BLaER1 treated with 17β-estradiol and CSF1 and Interleukin-3, amounts not matched to agents 10 nM and 100 nM (cell line): ENCODE data around the gene PLP2.

Source experiments
- H3K27ac ChIP-seq, 11 experiments: shearing (Covaris generic); formaldehyde crosslinking; 2 replicates each; pipeline ENCODE4 v1.8.1; 2022
- H3K27me3 ChIP-seq, 11 experiments: shearing (Covaris generic); formaldehyde crosslinking; 2 replicates each; pipeline ENCODE4 v1.8.1; 2022
- H3K36me3 ChIP-seq, 11 experiments: shearing (Covaris generic); formaldehyde crosslinking; 2 replicates each; pipeline ENCODE4 v1.8.1; 2022
- H3K4me1 ChIP-seq, 10 experiments: shearing (Covaris generic); formaldehyde crosslinking; 2 replicates each; pipeline ENCODE4 v1.8.1; 2022
- H3K4me2 ChIP-seq, 11 experiments: shearing (Covaris generic); formaldehyde crosslinking; 2 replicates each; pipeline ENCODE4 v1.8.1; 2022
- H3K4me3 ChIP-seq, 10 experiments: shearing (Covaris generic); formaldehyde crosslinking; 2 replicates each; pipeline ENCODE4 v1.8.1; 2022
- H3K9ac ChIP-seq, 11 experiments: shearing (Covaris generic); formaldehyde crosslinking; 2 replicates each; pipeline ENCODE4 v1.8.1; 2022
- H3K9me3 ChIP-seq, 11 experiments: shearing (Covaris generic); formaldehyde crosslinking; replicated peaks in 1 of 11; 2 replicates each; pipeline ENCODE4 v1.8.1; 2022
- H4K20me1 ChIP-seq, 11 experiments: shearing (Covaris generic); formaldehyde crosslinking; 2 replicates each; pipeline ENCODE4 v1.8.1; 2022
- Cebpa-rat ChIP-seq, 11 experiments: shearing (Covaris generic); IDR thresholded peaks; 2 replicates each; pipeline ENCODE4 v1.8.1; 2022

The PLP2 gene

GRCh38 chrX:49187526-49187925 lies 15.8 kb downstream of the PLP2 start:
- H3K9me3 ChIP-seq = peaks cover 0 to 29% (median 7%) of the 10 kb centered on the region in 11 experiments; a peak in 7 of 22 replicates
- H4K20me1 ChIP-seq = peaks cover 4 to 13% (median 11%) of the 10 kb centered on the region in 11 experiments; a peak in 16 of 22 replicates
- H3K27me3 ChIP-seq = peaks cover 0 to 28% (median 4%) of the 10 kb centered on the region in 11 experiments; a peak in 10 of 22 replicates
- peak overlapping the region in 4 of 11 experiments; percentile 32 to 85 (median 83); a peak in 4 of 22 replicates for H3K27ac ChIP-seq
- peak overlapping the region in 6 of 11 experiments; percentile 10 to 91 (median 84); a peak in 6 of 22 replicates for H3K4me2 ChIP-seq
- no peak for TF ChIP-seq Cebpa-rat (IDR thresholded peaks at IDR 0.05)
- peaks cover 0 to 13% (median 9%) of the 10 kb centered on the region in 11 experiments; a peak in 17 of 22 replicates for H3K36me3 ChIP-seq
- H3K9ac ChIP-seq = no peak overlapping the region
- H3K4me3 ChIP-seq = no peak overlapping the region
- H3K4me1 ChIP-seq = peaks cover 13 to 54% (median 41%) of the 10 kb centered on the region in 10 experiments

- H3K4me2 ChIP-seq = peak overlapping the region in 9 of 11 experiments; percentile 23 to 67 (median 57); a peak in 13 of 22 replicates
- H3K4me3 ChIP-seq = no peak overlapping the region
- TF ChIP-seq Cebpa-rat (IDR thresholded peaks at IDR 0.05) = no peak
- H4K20me1 ChIP-seq = peaks cover 2 to 7% (median 5%) of the 10 kb centered on the region in 11 experiments; a peak in 16 of 22 replicates
- peak overlapping the region in 9 of 11 experiments; percentile 10 to 87 (median 80); a peak in 16 of 22 replicates for H3K27ac ChIP-seq
- peaks cover 0 to 29% (median 7%) of the 10 kb centered on the region in 11 experiments; a peak in 7 of 22 replicates for H3K9me3 ChIP-seq
- H3K36me3 ChIP-seq = peaks cover 0 to 4% (median 2%) of the 10 kb centered on the region in 11 experiments; a peak in 11 of 22 replicates
- peak overlapping the region in 6 of 11 experiments; percentile 8 to 78 (median 43); a peak in 9 of 22 replicates for H3K9ac ChIP-seq
- H3K27me3 ChIP-seq = peaks cover 0 to 28% (median 4%) of the 10 kb centered on the region in 11 experiments; a peak in 10 of 22 replicates
- peaks cover 14 to 55% (median 43%) of the 10 kb centered on the region in 10 experiments for H3K4me1 ChIP-seq
Observed at GRCh38 chrX:49188468-49189076, 16.9 kb downstream of the PLP2 start.

GRCh38 chrX:49189606-49190005 lies 17.9 kb downstream of the PLP2 start:
- no peak for TF ChIP-seq Cebpa-rat (IDR thresholded peaks at IDR 0.05)
- H3K9me3 ChIP-seq = peaks cover 0 to 20% (median 4%) of the 10 kb centered on the region in 11 experiments; a peak in 6 of 22 replicates
- H3K4me1 ChIP-seq = peaks cover 14 to 51% (median 42%) of the 10 kb centered on the region in 10 experiments
- peak overlapping the region in 10 of 11 experiments; percentile 27 to 87 (median 80); a peak in 18 of 22 replicates for H3K27ac ChIP-seq
- no peaks in the 10 kb centered on the region for H3K36me3 ChIP-seq
- H3K9ac ChIP-seq = peak overlapping the region in 7 of 11 experiments; percentile 32 to 78 (median 48); a peak in 10 of 22 replicates
- H3K27me3 ChIP-seq = peaks cover 0 to 35% (median 10%) of the 10 kb centered on the region in 11 experiments; a peak in 10 of 22 replicates
- H3K4me3 ChIP-seq = no peak overlapping the region
- H3K4me2 ChIP-seq = peak overlapping the region in 10 of 11 experiments; percentile 36 to 67 (median 56); a peak in 19 of 22 replicates
- H4K20me1 ChIP-seq = peaks cover 0 to 6% (median 0%) of the 10 kb centered on the region in 11 experiments; a peak in 2 of 22 replicates

GRCh38 chrX:49190821-49191573 lies 19.3 kb downstream of the PLP2 start:
- TF ChIP-seq Cebpa-rat (IDR thresholded peaks at IDR 0.05) = no peak
- Histone ChIP-seq H3K27ac (peak overlapping the region; percentile 59 to 87 (median 80); a peak in 21 of 22 replicates), H3K4me2 (peak overlapping the region; percentile 55 to 78 (median 67); a peak in 20 of 22 replicates), H3K4me3 (peak overlapping the region; percentile 61 to 81 (median 76)), H3K9ac (peak overlapping the region; percentile 77 to 85 (median 83)), H3K27me3 (peaks cover 1 to 48% (median 15%) of the 10 kb centered on the region in 11 experiments; a peak in 15 of 22 replicates), H3K9me3 (peaks cover 0 to 8% (median 0%) of the 10 kb centered on the region in 11 experiments; a peak in 4 of 22 replicates), H3K36me3 (no peaks in the 10 kb centered on the region), H4K20me1 (peaks cover 0 to 8% (median 0%) of the 10 kb centered on the region in 11 experiments; a peak in 3 of 22 replicates), H3K4me1 (peaks cover 14 to 51% (median 38%) of the 10 kb centered on the region in 10 experiments)

GRCh38 chrX:49191574-49192011 lies 19.9 kb downstream of the PLP2 start:
- Histone ChIP-seq H3K27me3 (peaks cover 3 to 54% (median 21%) of the 10 kb centered on the region in 11 experiments; a peak in 15 of 22 replicates), H3K9ac (peak overlapping the region; percentile 77 to 85 (median 83)), H3K9me3 (peaks cover 0 to 4% (median 0%) of the 10 kb centered on the region in 11 experiments; a peak in 1 of 22 replicates)

GRCh38 chrX:49192722-49193328 lies 21.1 kb downstream of the PLP2 start:
- H3K4me2 ChIP-seq = peak overlapping the region in 8 of 11 experiments; percentile 49 to 78 (median 66); a peak in 4 of 22 replicates
- H3K36me3 ChIP-seq = no peaks in the 10 kb centered on the region
- H3K4me3 ChIP-seq = no peak overlapping the region
- H3K9me3 ChIP-seq = 0 out of 22 replicates have a peak, but pooled peaks cover 0 to 4% (median 0%) of the 10 kb centered on the region in 11 experiments
- peak overlapping the region in 1 of 11 experiments; percentile 14; a peak in 1 of 22 replicates for H3K9ac ChIP-seq
- H3K27me3 ChIP-seq = peaks cover 10 to 59% (median 33%) of the 10 kb centered on the region in 11 experiments; a peak in 21 of 22 replicates
- H3K27ac ChIP-seq = no peak overlapping the region
- H3K4me1 ChIP-seq = peaks cover 14 to 36% (median 28%) of the 10 kb centered on the region in 10 experiments; a peak in 19 of 20 replicates
- H4K20me1 ChIP-seq = peaks cover 0 to 13% (median 0%) of the 10 kb centered on the region in 11 experiments; a peak in 6 of 22 replicates
- TF ChIP-seq Cebpa-rat (IDR thresholded peaks at IDR 0.05) = no peak

More at GRCh38 chrX:49191574-49192011, 19.9 kb downstream of the PLP2 start:
- Histone ChIP-seq H4K20me1 (peaks cover 0 to 11% (median 0%) of the 10 kb centered on the region in 11 experiments; a peak in 3 of 22 replicates), H3K4me1 (peaks cover 14 to 48% (median 36%) of the 10 kb centered on the region in 10 experiments), H3K36me3 (no peaks in the 10 kb centered on the region), H3K4me3 (peak overlapping the region; percentile 61 to 81 (median 76)), H3K27ac (peak overlapping the region in 10 of 11 experiments; percentile 65 to 81 (median 76); a peak in 19 of 22 replicates), H3K4me2 (peak overlapping the region; percentile 49 to 78 (median 66))
- no peak for TF ChIP-seq Cebpa-rat (IDR thresholded peaks at IDR 0.05)

GRCh38 chrX:49193542-49193964 lies 21.9 kb downstream of the PLP2 start:
- Histone ChIP-seq H3K27me3 (peaks cover 16 to 60% (median 40%) of the 10 kb centered on the region in 11 experiments), H3K4me3 (no peak overlapping the region), H3K4me1 (peaks cover 9 to 30% (median 24%) of the 10 kb centered on the region in 10 experiments; a peak in 19 of 20 replicates), H3K9me3 (0 out of 22 replicates have a peak, but pooled peaks cover 0 to 4% (median 0%) of the 10 kb centered on the region in 11 experiments), H3K4me2 (no peak overlapping the region), H3K36me3 (no peaks in the 10 kb centered on the region), H3K9ac (peak overlapping the region in 1 of 11 experiments; percentile 14; a peak in 1 of 22 replicates), H3K27ac (no peak overlapping the region), H4K20me1 (peaks cover 0 to 18% (median 0%) of the 10 kb centered on the region in 11 experiments; a peak in 6 of 22 replicates)
- no peak for TF ChIP-seq Cebpa-rat (IDR thresholded peaks at IDR 0.05)
